Measurements from ENCODE around the gene RGP1.

The RGP1 gene

GRCh38 chr9:35723908-35724307 is 25.2 kb upstream of the RGP1 start:
- DNase-seq, result no peak

GRCh38 chr9:35725362-35725761 is 23.7 kb upstream of the RGP1 start:
- no peak for DNase-seq

GRCh38 chr9:35726931-35727330 is 22.2 kb upstream of the RGP1 start:
- DNase-seq, result no peak

- DNase-seq, result no peak
Observed at GRCh38 chr9:35727676-35728040, 21.4 kb upstream of the RGP1 start.

GRCh38 chr9:35728041-35728971 is 20.8 kb upstream of the RGP1 start:
- DNase-seq, result no peak

GRCh38 chr9:35729101-35729500 is 20.0 kb upstream of the RGP1 start:
- DNase-seq, result no peak

- peak; percentile 52 for DNase-seq
Observed at GRCh38 chr9:35729700-35730485, 19.2 kb upstream of the RGP1 start.

- DNase-seq, result no peak
Observed at GRCh38 chr9:35730486-35730854, 18.6 kb upstream of the RGP1 start.

- no peak for DNase-seq
Observed at GRCh38 chr9:35731415-35732184, 17.5 kb upstream of the RGP1 start.

- DNase-seq, result peak; percentile 97
Observed at GRCh38 chr9:35732185-35732799, 16.8 kb upstream of the RGP1 start, which contains the start of the genes CREB3 and TLN1. Gene CREB3, plus strand, starts transcription at chr9:35732666. Its CDS starts 107 bp downstream, at chr9:35732773. Gene TLN1, minus strand, starts transcription at chr9:35732195. Its CDS starts 6,501 bp downstream, at chr9:35725694.

- DNase-seq, result peak; percentile 40
Observed at GRCh38 chr9:35732800-35733541, 16.1 kb upstream of the RGP1 start.

GRCh38 chr9:35734096-35734495 is 15.0 kb upstream of the RGP1 start:
- no peak for DNase-seq

- DNase-seq, result peak; percentile 48
Observed at GRCh38 chr9:35736201-35736633, 12.9 kb upstream of the RGP1 start.

GRCh38 chr9:35737143-35737542 is 11.9 kb upstream of the RGP1 start:
- DNase-seq, result no peak

GRCh38 chr9:35738186-35738585 is 10.9 kb upstream of the RGP1 start:
- no peak for DNase-seq

GRCh38 chr9:35738924-35739323 is 10.2 kb upstream of the RGP1 start:
- DNase-seq, result no peak

GRCh38 chr9:35740243-35740642 is 8.8 kb upstream of the RGP1 start:
- no peak for DNase-seq

GRCh38 chr9:35741740-35742139 is 7.3 kb upstream of the RGP1 start:
- no peak for DNase-seq

GRCh38 chr9:35743452-35743851 is 5.6 kb upstream of the RGP1 start:
- DNase-seq, result no peak

GRCh38 chr9:35743880-35744518 is 5.1 kb upstream of the RGP1 start:
- no peak for DNase-seq

GRCh38 chr9:35745569-35745968 is 3.5 kb upstream of the RGP1 start:
- DNase-seq, result peak; percentile 37

All from NCI-H1694 treated with DMSO at 0.1 percent for 48 hours (cell line).